GM12878 (cell line): ENCODE measurements around the gene TERF2IP. TPM values are rescaled to one million over a fixed set of nuclear protein-coding genes. Genes with fewer than 3 reads are reported as not detected.

Source experiments
- ATAC-seq: fragments of 200-7000 bp; cut with Tn5 transposase; 3 replicates; pipeline ENCODE4 v1.9.1; 2020; ENCODE audit warnings: mild to moderate bottlenecking, moderate library complexity
- BruUV-seq: library from RNA; stranded (reverse); fragments of 400-500 nt; replicated peaks from 2 replicates; lab custom pipeline; 2021; lab: Mats Ljungman, UMichigan
- CTCF ChIA-PET: fragments of 300-600 bp; sonication (Branson Sonifier 250); formaldehyde crosslinking; extraction: SDS; loops from one replicate; lab custom pipeline; 2021; ENCODE audit warnings: inconsistent platforms; lab: Yijun Ruan, JAX
- POLR2A ChIA-PET: fragments of 350-600 bp; formaldehyde crosslinking; extraction: SDS; loops from one replicate; lab custom pipeline; 2021; ENCODE audit warnings: inconsistent platforms; lab: Charles Lee
- RAD21 ChIA-PET: fragments of 300-600 bp; sonication (Branson Sonifier 250); formaldehyde crosslinking; loops from one replicate; lab custom pipeline; 2023; ENCODE audit warnings: antibody characterized with exemption; ENCODE audit not compliant: unreplicated experiment; lab: Charles Lee
- SMC1A ChIA-PET: fragments of 300-600 bp; sonication (Branson Sonifier 250); formaldehyde crosslinking; loops from one replicate; lab custom pipeline; 2023; ENCODE audit not compliant: unreplicated experiment, uncharacterized antibody; lab: Charles Lee
- DNase-seq: peaks from one replicate; pipeline ENCODE4 v3.0.0-alpha.2; 2011; ENCODE audit warnings: low read depth, low spot score
- FAIRE-seq: peaks from 3 replicates; lab custom pipeline; 2011; peaks lifted over from hg19 to GRCh38; lab: Jason Lieb, UNC
- H2AFZ ChIP-seq: 2 replicates; pipeline ENCODE4 v1.6.0; 2011; ENCODE audit warnings: low read depth, low read length, control low read depth; ENCODE audit not compliant: control insufficient read depth
- H3K27ac ChIP-seq: 2 replicates; pipeline ENCODE4 v1.5.1; 2011; ENCODE audit warnings: control low read depth; ENCODE audit not compliant: control insufficient read depth, insufficient read depth
- H3K27me3 ChIP-seq, 2 experiments: replicated peaks in 1 of 2; 2 replicates each; pipeline versions ENCODE4 v1.6.0 to v1.6.1; 2011; ENCODE audit warnings: low read length in 1 of 2; ENCODE audit not compliant: control insufficient read depth in 2 of 2, insufficient read depth in 2 of 2
- H3K36me3 ChIP-seq, 2 experiments: 2 replicates each; pipeline ENCODE4 v1.5.1; 2011; ENCODE audit warnings: low read length in 1 of 2; ENCODE audit not compliant: control insufficient read depth in 2 of 2, insufficient read depth in 2 of 2
- H3K4me1 ChIP-seq: 2 replicates; pipeline ENCODE4 v1.6.1; 2011; ENCODE audit warnings: mild to moderate bottlenecking, low read length, moderate library complexity, mixed read lengths; ENCODE audit not compliant: control insufficient read depth, insufficient read depth
- H3K4me2 ChIP-seq: 2 replicates; pipeline ENCODE4 v1.6.0; 2011; ENCODE audit warnings: control low read depth; ENCODE audit not compliant: control insufficient read depth, insufficient read depth
- H3K4me3 ChIP-seq: fragments of 200-600 bp; sonication (generic); 2 replicates; pipeline ENCODE4 v1.5.1; 2016
- H3K79me2 ChIP-seq: 2 replicates; pipeline ENCODE4 v1.6.0; 2011; ENCODE audit warnings: low read length; ENCODE audit not compliant: control insufficient read depth, insufficient read depth
- H3K9ac ChIP-seq: 2 replicates; pipeline ENCODE4 v1.8.0; 2011; ENCODE audit warnings: low read length, control low read depth, mixed read lengths; ENCODE audit not compliant: control insufficient read depth, insufficient read depth
- H3K9me3 ChIP-seq: replicated peaks from 3 replicates; pipeline ENCODE4 v1.5.1; 2011; ENCODE audit warnings: mild to moderate bottlenecking, low read length; ENCODE audit not compliant: control insufficient read depth, insufficient read depth
- H4K20me1 ChIP-seq: 2 replicates; pipeline ENCODE4 v1.6.0; 2011; ENCODE audit not compliant: control insufficient read depth, insufficient read depth
- CREM ChIP-seq: IDR thresholded peaks from 2 replicates; pipeline ENCODE4 v1.6.1; 2014; ENCODE audit warnings: antibody characterized with exemption, low read depth
- DPF2 ChIP-seq: fragments of 450-650 bp; IDR thresholded peaks from 2 replicates; pipeline ENCODE4 v1.6.1; 2017; ENCODE audit warnings: mild to moderate bottlenecking
- MLLT1 ChIP-seq: fragments of 450-650 bp; IDR thresholded peaks from 2 replicates; pipeline ENCODE4 v1.6.1; 2016; ENCODE audit warnings: mild to moderate bottlenecking
- NFXL1 ChIP-seq: fragments of 450-650 bp; IDR thresholded peaks from 2 replicates; pipeline ENCODE4 v1.6.1; 2017; ENCODE audit warnings: antibody characterized with exemption, mild to moderate bottlenecking, borderline replicate concordance
- NFYA ChIP-seq: IDR thresholded peaks from 2 replicates; pipeline ENCODE4 v1.6.1; 2011; ENCODE audit warnings: low read depth, mild to moderate bottlenecking, low read length, improper control_type of control experiment, borderline replicate concordance
- NKRF ChIP-seq: fragments of 450-650 bp; conservative IDR thresholded peaks from 2 replicates; pipeline ENCODE4 v1.6.1; 2017; ENCODE audit warnings: mild to moderate bottlenecking, moderate library complexity
- SKIL ChIP-seq: fragments of 450-650 bp; IDR thresholded peaks from 2 replicates; pipeline ENCODE4 v1.6.1; 2017; ENCODE audit warnings: mild to moderate bottlenecking, low read depth, inconsistent platforms; ENCODE audit not compliant: poor library complexity, severe bottlenecking
- TARDBP ChIP-seq: IDR thresholded peaks from 2 replicates; pipeline ENCODE4 v1.6.1; 2016; ENCODE audit warnings: borderline replicate concordance
- TCF7 ChIP-seq: IDR thresholded peaks from 2 replicates; pipeline ENCODE4 v1.6.1; 2014; ENCODE audit warnings: antibody characterized with exemption, borderline replicate concordance
- USF1 ChIP-seq: IDR thresholded peaks from 2 replicates; pipeline ENCODE4 v1.6.1; 2011; ENCODE audit warnings: borderline replicate concordance, low read depth, mild to moderate bottlenecking, moderate library complexity, mixed read lengths, low read length; ENCODE audit not compliant: insufficient read depth; ENCODE audit errors: extremely low read length
- ZBED1 ChIP-seq: IDR thresholded peaks from 2 replicates; pipeline ENCODE4 v1.6.1; 2016; ENCODE audit warnings: borderline replicate concordance
- ZBTB33 ChIP-seq: fragments of 450-650 bp; IDR thresholded peaks from 2 replicates; pipeline ENCODE4 v1.6.1; 2017; ENCODE audit warnings: mild to moderate bottlenecking
- ZNF274 ChIP-seq: IDR thresholded peaks from one replicate; pipeline ENCODE4 v1.8.0; 2011; ENCODE audit not compliant: insufficient read length, insufficient read depth
- WGBS: methylation state at CpG from one replicate; pipeline ENCODE4 v1.1.6; 2016; ENCODE audit warnings: low lambda C conversion rate; ENCODE audit not compliant: insufficient replicate concordance, insufficient coverage; ENCODE audit errors: missing lambda C conversion rate; 5-methylcytosine and 5-hydroxymethylcytosine counted together
- in situ Hi-C: fragments of 300-500 bp; cut with MboI; formaldehyde crosslinking; loops from 9 replicates; pipeline ENCODE4 v1.14.3; 2018; ENCODE audit warnings: mixed read lengths
- intact Hi-C: fragments of 100-400 bp; cut with micrococcal nuclease; formaldehyde crosslinking; loops from one replicate; pipeline ENCODE4 v1.14.2; 2022; ENCODE audit not compliant: unreplicated experiment
- polyA plus RNA-seq, 11 experiments: library from polyadenylated mRNA; depleted of rRNA in 4 of 11; unstranded in 6 of 11; stranded (reverse) in 5 of 11; fragments of >200 nt; fragmentation: Nextera tagmentation in 4 of 11; fragmentation: Illumina TruSeq in 1 of 11; extraction: Ambion mirVana in 4 of 11; extraction: Trizol in 1 of 11; gene quantifications; 1 replicate in 1 of 11; 2 replicates in 10 of 11; pipeline versions ENCODE4 v1.2.1 to v1.2.3, GENCODE V29; 2011 to 2016; ENCODE audit warnings: inconsistent platforms in 2 of 11, missing spikeins in 2 of 11, low read depth in 1 of 11
- total RNA-seq, 4 experiments: library from RNA; depleted of rRNA in 3 of 4; stranded (reverse); fragments of >200 nt in 3 of 4; fragmentation: Illumina TruSeq in 1 of 4; extraction: Trizol in 1 of 4; gene quantifications; 2 replicates each; pipeline versions ENCODE4 v1.2.1 to v1.2.3, GENCODE V29; 2013 to 2021
- TF ChIP-seq, protein P1 (sequence below): fragments of 450-650 bp; IDR thresholded peaks from 2 replicates; pipeline ENCODE4 v1.6.1; 2017; ENCODE audit warnings: low read depth, mild to moderate bottlenecking, moderate library complexity

Gene TERF2IP
- total and polyA plus RNA-seq, 10 of the 15 experiments (the other 5 are each of a cell fraction or from before 2014, with no cell fraction given): 19.6 to 93.1 (median 54.4) TPM

- Histone ChIP-seq H3K36me3 (peaks cover 10 to 42% of the 10 kb centered on the region in 2 experiments), H2AFZ (no peak overlapping the region), H3K27ac (no peak overlapping the region), H3K4me1 (peaks cover 15% of the 10 kb centered on the region), H4K20me1 (peaks cover 4% of the 10 kb centered on the region; the same call in 1 of the 2 replicates), H3K27me3 (no peaks in the 10 kb centered on the region; a peak in 1 of 4 replicates), H3K4me2 (no peak overlapping the region), H3K79me2 (peaks cover 29% of the 10 kb centered on the region), H3K9me3 (no peaks in the 10 kb centered on the region), H3K9ac (no peak overlapping the region), H3K4me3 (no peak overlapping the region)
- intact Hi-C loops (no loop called here), in situ Hi-C loops (no loop called here)
- ChIA-PET SMC1A (interaction anchor here (2.5 kb wide), 1 partner anchor 11 kb away, joined by 9 read pairs; no protein-coding TSS in a partner anchor), POLR2A (interaction anchor here (0.6 kb wide), 2 partner anchors 1193 to 1564 kb away, joined by 3 to 5 read pairs; no protein-coding TSS in a partner anchor), CTCF (interaction anchor here (0.9 kb wide), 1 partner anchor 11 kb away, joined by 3 read pairs; no protein-coding TSS in a partner anchor), RAD21 (no interaction called here)
- ATAC-seq (no peak), FAIRE-seq (no peak), DNase-seq (no peak)
- no TSS peak for BruUV-seq
- 84% methylated on average over 6 of the region's 6 CpGs for WGBS
- no peak for TF ChIP-seq MLLT1
- TF ChIP-seq NFYA: no peak
- no peak for TF ChIP-seq DPF2
- TF ChIP-seq ZBED1: no peak
- no peak for TF ChIP-seq TCF7
- no peak for TF ChIP-seq ZBTB33
- TF ChIP-seq, protein P1, sequence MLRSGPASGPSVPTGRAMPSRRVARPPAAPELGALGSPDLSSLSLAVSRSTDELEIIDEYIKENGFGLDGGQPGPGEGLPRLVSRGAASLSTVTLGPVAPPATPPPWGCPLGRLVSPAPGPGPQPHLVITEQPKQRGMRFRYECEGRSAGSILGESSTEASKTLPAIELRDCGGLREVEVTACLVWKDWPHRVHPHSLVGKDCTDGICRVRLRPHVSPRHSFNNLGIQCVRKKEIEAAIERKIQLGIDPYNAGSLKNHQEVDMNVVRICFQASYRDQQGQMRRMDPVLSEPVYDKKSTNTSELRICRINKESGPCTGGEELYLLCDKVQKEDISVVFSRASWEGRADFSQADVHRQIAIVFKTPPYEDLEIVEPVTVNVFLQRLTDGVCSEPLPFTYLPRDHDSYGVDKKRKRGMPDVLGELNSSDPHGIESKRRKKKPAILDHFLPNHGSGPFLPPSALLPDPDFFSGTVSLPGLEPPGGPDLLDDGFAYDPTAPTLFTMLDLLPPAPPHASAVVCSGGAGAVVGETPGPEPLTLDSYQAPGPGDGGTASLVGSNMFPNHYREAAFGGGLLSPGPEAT: no peak
- TF ChIP-seq NFXL1: no peak
- TF ChIP-seq USF1: no peak
- TF ChIP-seq SKIL: no peak
- TF ChIP-seq CREM: no peak
- TF ChIP-seq ZNF274: no peak
- TF ChIP-seq NKRF: no peak
- no peak for TF ChIP-seq TARDBP
These were observed 7.0 kb upstream of the TERF2IP start for GRCh38 chr16:75640598-75640997.
